Subcutaneous adipose tissue (tissue), 4 donors: ENCODE data around the gene XRCC4. TPM values are rescaled to one million over a fixed set of nuclear protein-coding genes. Genes with fewer than 3 reads are reported as not detected.

Experiments used
- CTCF ChIP-seq: fragments of 450-650 bp; IDR thresholded peaks from one replicate; pipeline ENCODE4 v1.5.1; 2016; ENCODE audit warnings: low read depth, mild to moderate bottlenecking, control low read depth, antibody characterized with exemption, moderate library complexity
- total RNA-seq, 4 donors: library from RNA; depleted of rRNA; stranded (reverse); fragments of >200 nt; gene quantifications; one replicate each; pipeline ENCODE4 v1.1.0, GENCODE V29; 2016

The XRCC4 gene
- 10 to 100 TPM in 2 of 4 donors, 1 to 10 TPM in 2; 6.6 to 18.1 (median 13.5) TPM for total RNA-seq

GRCh38 chr5:83076742-83077661 is at the start of gene XRCC4, which contains the start of gene TMEM167A:
Gene XRCC4 (plus strand): TSS chr5:83077547. CDS start chr5:83104920, 27,373 bp downstream.
Gene TMEM167A (minus strand): TSS chr5:83077394. CDS start chr5:83077323, 71 bp downstream.
- TF ChIP-seq CTCF, result no peak

- no peak for TF ChIP-seq CTCF
These were observed 47.4 kb upstream of the XRCC4 start for GRCh38 chr5:83029912-83030311.

- no peak for TF ChIP-seq CTCF
These were observed 46.0 kb upstream of the XRCC4 start for GRCh38 chr5:83031381-83031780.

- no peak for TF ChIP-seq CTCF
These were observed 43.3 kb upstream of the XRCC4 start for GRCh38 chr5:83034036-83034435.

- TF ChIP-seq CTCF, result no peak
These were observed 42.7 kb upstream of the XRCC4 start for GRCh38 chr5:83034528-83035207.

GRCh38 chr5:83035373-83036100 is 41.8 kb upstream of the XRCC4 start:
- no peak for TF ChIP-seq CTCF
